ENCODE results near the gene DDX49. TPM values are rescaled to one million over a fixed set of nuclear protein-coding genes. Genes with fewer than 3 reads are reported as not detected.

Gene DDX49
- total RNA-seq, 1 experiment from 2014 or later: 98.8 TPM

- POLR2A ChIA-PET: interaction anchor here (1.5 kb wide), 1 partner anchor 12 kb away, joined by 4 read pairs; no protein-coding TSS in a partner anchor
- BruUV-seq (replicated peaks): no TSS peak
Measured at GRCh38 chr19:18883526-18884304, 35.8 kb upstream of the DDX49 start.

GRCh38 chr19:18886972-18887371, 32.5 kb upstream of the DDX49 start:
- CTCF ChIA-PET: no interaction called here
- Mint-ChIP-seq H3K27ac (ENCODE audit: low read depth, unreplicated experiment) (no peak overlapping the region), H3K4me1 (ENCODE audit: insufficient read depth, unreplicated experiment) (peaks cover 10% of the 10 kb centered on the region), H3K9me3 (ENCODE audit: unreplicated experiment) (no peaks in the 10 kb centered on the region), H3K27me3 (ENCODE audit: insufficient read depth, unreplicated experiment) (no peaks in the 10 kb centered on the region), H3K36me3 (ENCODE audit: insufficient read depth, unreplicated experiment) (no peaks in the 10 kb centered on the region), H3K4me3 (ENCODE audit: unreplicated experiment) (no peak overlapping the region)
- BruUV-seq (replicated peaks): no TSS peak
- TF ChIP-seq, protein P1, sequence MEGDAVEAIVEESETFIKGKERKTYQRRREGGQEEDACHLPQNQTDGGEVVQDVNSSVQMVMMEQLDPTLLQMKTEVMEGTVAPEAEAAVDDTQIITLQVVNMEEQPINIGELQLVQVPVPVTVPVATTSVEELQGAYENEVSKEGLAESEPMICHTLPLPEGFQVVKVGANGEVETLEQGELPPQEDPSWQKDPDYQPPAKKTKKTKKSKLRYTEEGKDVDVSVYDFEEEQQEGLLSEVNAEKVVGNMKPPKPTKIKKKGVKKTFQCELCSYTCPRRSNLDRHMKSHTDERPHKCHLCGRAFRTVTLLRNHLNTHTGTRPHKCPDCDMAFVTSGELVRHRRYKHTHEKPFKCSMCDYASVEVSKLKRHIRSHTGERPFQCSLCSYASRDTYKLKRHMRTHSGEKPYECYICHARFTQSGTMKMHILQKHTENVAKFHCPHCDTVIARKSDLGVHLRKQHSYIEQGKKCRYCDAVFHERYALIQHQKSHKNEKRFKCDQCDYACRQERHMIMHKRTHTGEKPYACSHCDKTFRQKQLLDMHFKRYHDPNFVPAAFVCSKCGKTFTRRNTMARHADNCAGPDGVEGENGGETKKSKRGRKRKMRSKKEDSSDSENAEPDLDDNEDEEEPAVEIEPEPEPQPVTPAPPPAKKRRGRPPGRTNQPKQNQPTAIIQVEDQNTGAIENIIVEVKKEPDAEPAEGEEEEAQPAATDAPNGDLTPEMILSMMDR (IDR thresholded peaks at IDR 0.05; ENCODE audit: unreplicated experiment): no peak
- POLR2A ChIA-PET: no interaction called here
- intact Hi-C loops (cut with micrococcal nuclease): no loop called here
- DNase-seq (ENCODE audit: unreplicated experiment): no peak

More at GRCh38 chr19:18883526-18884304, 35.8 kb upstream of the DDX49 start:
- TF ChIP-seq, protein P1 (IDR thresholded peaks at IDR 0.05; ENCODE audit: unreplicated experiment): no peak
- CTCF ChIA-PET: interaction anchor here (0.6 to 1.1 kb wide), 3 partner anchors 36 to 290 kb away, joined by 3 read pairs; no protein-coding TSS in a partner anchor
- DNase-seq (ENCODE audit: unreplicated experiment): no peak
- Mint-ChIP-seq H3K27ac (ENCODE audit: low read depth, unreplicated experiment) (no peak overlapping the region), H3K4me3 (ENCODE audit: unreplicated experiment) (no peak overlapping the region), H3K36me3 (ENCODE audit: insufficient read depth, unreplicated experiment) (peaks cover under 1% of the 10 kb centered on the region), H3K9me3 (ENCODE audit: unreplicated experiment) (no peaks in the 10 kb centered on the region), H3K27me3 (ENCODE audit: insufficient read depth, unreplicated experiment) (no peaks in the 10 kb centered on the region), H3K4me1 (ENCODE audit: insufficient read depth, unreplicated experiment) (peaks cover 10% of the 10 kb centered on the region)
- intact Hi-C loops (cut with micrococcal nuclease): no loop called here

GRCh38 chr19:18889949-18890745, 29.4 kb upstream of the DDX49 start:
- ChIA-PET CTCF (interaction anchor here (0.6 to 1.3 kb wide), 4 partner anchors 24 to 622 kb away, joined by 3 to 4 read pairs (median 4); no protein-coding TSS in a partner anchor), POLR2A (interaction anchor here (0.6 kb wide), 2 partner anchors 96 to 608 kb away, joined by 4 read pairs; partner anchors contain the start of gene JUND)
- Mint-ChIP-seq H3K4me1 (ENCODE audit: insufficient read depth, unreplicated experiment) (no peaks in the 10 kb centered on the region), H3K36me3 (ENCODE audit: insufficient read depth, unreplicated experiment) (no peaks in the 10 kb centered on the region), H3K9me3 (ENCODE audit: unreplicated experiment) (no peaks in the 10 kb centered on the region), H3K27ac (ENCODE audit: low read depth, unreplicated experiment) (no peak overlapping the region), H3K4me3 (ENCODE audit: unreplicated experiment) (no peak overlapping the region), H3K27me3 (ENCODE audit: insufficient read depth, unreplicated experiment) (peaks cover 17% of the 10 kb centered on the region)
- DNase-seq (ENCODE audit: unreplicated experiment): no peak
- intact Hi-C loops (cut with micrococcal nuclease): no loop called here
- no TSS peak for BruUV-seq (replicated peaks)
- TF ChIP-seq, protein P1 (IDR thresholded peaks at IDR 0.05; ENCODE audit: unreplicated experiment): no peak

GRCh38 chr19:18893587-18894253, 25.8 kb upstream of the DDX49 start:
- TF ChIP-seq, protein P1 (IDR thresholded peaks at IDR 0.05; ENCODE audit: unreplicated experiment): no peak
- no TSS peak for BruUV-seq (replicated peaks)
- Mint-ChIP-seq H3K4me1 (ENCODE audit: insufficient read depth, unreplicated experiment) (no peaks in the 10 kb centered on the region), H3K4me3 (ENCODE audit: unreplicated experiment) (no peak overlapping the region), H3K27ac (ENCODE audit: low read depth, unreplicated experiment) (no peak overlapping the region), H3K9me3 (ENCODE audit: unreplicated experiment) (no peaks in the 10 kb centered on the region), H3K27me3 (ENCODE audit: insufficient read depth, unreplicated experiment) (peaks cover 37% of the 10 kb centered on the region), H3K36me3 (ENCODE audit: insufficient read depth, unreplicated experiment) (no peaks in the 10 kb centered on the region)
- POLR2A ChIA-PET: no interaction called here
- no peak for DNase-seq (ENCODE audit: unreplicated experiment)
- CTCF ChIA-PET: no interaction called here
- intact Hi-C loops (cut with micrococcal nuclease): no loop called here

Data from MCF 10A (cell line).